Endothelial cell of umbilical vein (primary cell): ENCODE measurements around the gene PTPN2. TPM values are rescaled to one million over a fixed set of nuclear protein-coding genes. Genes with fewer than 3 reads are reported as not detected.

ENCODE experiments used
- BruUV-seq: library from RNA; stranded (reverse); fragments of 400-500 nt; replicated peaks from 2 replicates; lab custom pipeline; 2021; lab: Mats Ljungman, UMichigan
- CTCF ChIA-PET: fragments of 300-600, 350-600 bp; sonication (Branson Sonifier 250); formaldehyde crosslinking; loops from one replicate; lab custom pipeline; 2021; ENCODE audit warnings: antibody characterized with exemption, inconsistent platforms; lab: Charles Lee
- POLR2A ChIA-PET: fragments of 300-600, 350-600 bp; sonication (Branson Sonifier 250); formaldehyde crosslinking; loops from one replicate; lab custom pipeline; 2021; ENCODE audit warnings: antibody characterized with exemption, inconsistent platforms; lab: Charles Lee
- DNase-seq: peaks from one replicate; pipeline ENCODE4 v3.0.0-alpha.2; 2011; ENCODE audit warnings: low read depth, low spot score
- FAIRE-seq: peaks from 2 replicates; lab custom pipeline; 2011; peaks lifted over from hg19 to GRCh38; lab: Jason Lieb, UNC
- H2AFZ ChIP-seq: 2 replicates; pipeline ENCODE4 v1.6.0; 2012; ENCODE audit warnings: low read depth, low read length, control low read depth, inconsistent platforms
- H3K27ac ChIP-seq: 2 replicates; pipeline ENCODE4 v1.5.1; 2011; ENCODE audit warnings: low read depth, mild to moderate bottlenecking, control low read depth, low read length, moderate library complexity; ENCODE audit not compliant: insufficient read depth
- H3K27me3 ChIP-seq, 2 experiments: 2 replicates each; pipeline versions ENCODE4 v1.6.0 to v1.6.1; 2011; ENCODE audit warnings: low read length in 2 of 2, mixed read lengths in 1 of 2; ENCODE audit not compliant: control insufficient read depth in 2 of 2, insufficient read depth in 2 of 2
- H3K36me3 ChIP-seq, 2 experiments: 2 replicates in 1 of 2; 3 replicates in 1 of 2; pipeline ENCODE4 v1.5.1; 2011; ENCODE audit warnings: low read length in 2 of 2, mild to moderate bottlenecking in 1 of 2, moderate library complexity in 1 of 2; ENCODE audit not compliant: control insufficient read depth in 2 of 2, insufficient read depth in 2 of 2; ENCODE audit errors: extremely low read depth in 1 of 2
- H3K4me1 ChIP-seq: 3 replicates; pipeline ENCODE4 v1.5.1; 2011; ENCODE audit warnings: mild to moderate bottlenecking, low read length; ENCODE audit not compliant: control insufficient read depth, insufficient read depth; ENCODE audit errors: extremely low read depth
- H3K4me2 ChIP-seq: 2 replicates; pipeline ENCODE4 v1.6.1; 2011; ENCODE audit warnings: low read length, control low read depth, mixed read lengths; ENCODE audit not compliant: insufficient read depth
- H3K4me3 ChIP-seq, 3 experiments: fragments of 200-600 bp in 1 of 3; sonication (generic), shearing (Covaris generic) in 1 of 3; replicated peaks in 1 of 3; 2 replicates each; pipeline ENCODE4 v1.5.1; 2011 to 2016; ENCODE audit warnings: control low read depth in 3 of 3, low read length in 3 of 3, mild to moderate bottlenecking in 2 of 3, inconsistent platforms in 1 of 3, low read depth in 1 of 3, moderate library complexity in 1 of 3; ENCODE audit not compliant: insufficient read depth in 1 of 3
- H3K79me2 ChIP-seq: 2 replicates; pipeline ENCODE4 v1.6.0; 2012; ENCODE audit warnings: low read length, inconsistent platforms; ENCODE audit not compliant: control insufficient read depth, insufficient read depth
- H3K9ac ChIP-seq: replicated peaks from 2 replicates; pipeline ENCODE3; 2011; ENCODE audit warnings: low read length, control low read depth; ENCODE audit not compliant: insufficient read depth; ENCODE audit errors: extremely low read depth
- H3K9me1 ChIP-seq: replicated peaks from 3 replicates; pipeline ENCODE4 v1.6.0; 2011; ENCODE audit warnings: mild to moderate bottlenecking, low read length; ENCODE audit not compliant: control insufficient read depth, insufficient read depth; ENCODE audit errors: extremely low read depth
- H3K9me3 ChIP-seq: replicated peaks from 2 replicates; pipeline ENCODE4 v1.5.1; 2012; ENCODE audit warnings: low read length, inconsistent platforms; ENCODE audit not compliant: control insufficient read depth, insufficient read depth
- H4K20me1 ChIP-seq: replicated peaks from 2 replicates; pipeline ENCODE3; 2011; ENCODE audit warnings: mild to moderate bottlenecking, low read length; ENCODE audit not compliant: control insufficient read depth, insufficient read depth; ENCODE audit errors: extremely low read depth
- CTCF ChIP-seq, 2 donors: IDR thresholded peaks; 1 replicate in 1 of 2; 2 replicates in 1 of 2; pipeline ENCODE4 v1.5.1; 2011; ENCODE audit warnings: low read length in 2 of 2, mild to moderate bottlenecking in 2 of 2, moderate library complexity in 2 of 2, control low read depth in 1 of 2, inconsistent platforms in 1 of 2, low read depth in 1 of 2; ENCODE audit not compliant: insufficient read depth in 1 of 2; ENCODE audit errors: extremely low read depth in 1 of 2
- EZH2 ChIP-seq: IDR thresholded peaks from 2 replicates; pipeline ENCODE4 v1.6.1; 2012; ENCODE audit warnings: borderline replicate concordance, low read depth, mild to moderate bottlenecking, moderate library complexity, low read length, inconsistent platforms; ENCODE audit not compliant: severe bottlenecking
- FOS ChIP-seq: IDR thresholded peaks from 2 replicates; pipeline ENCODE4 v1.6.1; 2011; ENCODE audit warnings: mild to moderate bottlenecking, low read length, moderate library complexity, borderline replicate concordance; ENCODE audit not compliant: insufficient read depth
- GATA2 ChIP-seq: IDR thresholded peaks from 2 replicates; pipeline ENCODE4 v1.7.0; 2011; ENCODE audit warnings: low read depth, mild to moderate bottlenecking, moderate library complexity, mixed read lengths, low read length; ENCODE audit not compliant: insufficient read length, insufficient read depth
- JUN ChIP-seq: IDR thresholded peaks from 2 replicates; pipeline ENCODE4 v1.6.1; 2011; ENCODE audit warnings: borderline replicate concordance, low read depth; ENCODE audit not compliant: insufficient read length, insufficient read depth
- MAX ChIP-seq: IDR thresholded peaks from 2 replicates; pipeline ENCODE4 v1.6.1; 2011; ENCODE audit not compliant: insufficient read depth, insufficient read length
- MYC ChIP-seq: IDR thresholded peaks from one replicate; pipeline ENCODE4 v1.6.1; 2011; ENCODE audit warnings: mild to moderate bottlenecking, low read depth, low read length
- POLR2A ChIP-seq: IDR thresholded peaks from 2 replicates; pipeline ENCODE4 v1.6.1; 2012; ENCODE audit warnings: low read depth, mild to moderate bottlenecking, control low read depth, low read length
- POLR2AphosphoS5 ChIP-seq: IDR thresholded peaks from 2 replicates; pipeline ENCODE4 v1.6.1; 2012; ENCODE audit warnings: low read depth, mild to moderate bottlenecking, control low read depth, low read length, moderate library complexity; ENCODE audit not compliant: insufficient read depth
- dilution Hi-C: fragments of 300-500 bp; cut with MboI; formaldehyde crosslinking; loops from one replicate; pipeline ENCODE4 v1.15.0; 2019; ENCODE audit warnings: low sequenced_read_pairs; ENCODE audit not compliant: extremely low pct_ligation_motif_present
- intact Hi-C: fragments of 100-400 bp; cut with micrococcal nuclease; formaldehyde crosslinking; loops from one replicate; pipeline ENCODE4 v1.10.0; 2022
- polyA plus RNA-seq, 4 experiments: library from polyadenylated mRNA; depleted of rRNA in 3 of 4; stranded (reverse) in 3 of 4; unstranded in 1 of 4; fragments of >200 nt; gene quantifications; 2 replicates each; pipeline versions ENCODE4 v1.2.1 to v1.2.3, GENCODE V29; 2011 to 2012; ENCODE audit warnings: missing spikeins in 1 of 4
- total RNA-seq: library from RNA; stranded (reverse); gene quantifications from 2 replicates; pipeline ENCODE4 v1.2.3, GENCODE V29; 2021

The PTPN2 gene
- total and polyA plus RNA-seq, 2 donors (not counting 3 experiments of a cell fraction or from before 2014, with no cell fraction given) = 8.2 to 20.9 TPM

- no TSS peak for BruUV-seq
- Histone ChIP-seq H2AFZ (no peak overlapping the region), H3K36me3 (no peaks in the 10 kb centered on the region), H3K9me1 (no peaks in the 10 kb centered on the region), H3K4me3 (no peak overlapping the region), H3K9ac (no peak overlapping the region), H3K4me1 (no peaks in the 10 kb centered on the region), H3K79me2 (no peaks in the 10 kb centered on the region), H3K9me3 (no peaks in the 10 kb centered on the region), H4K20me1 (no peaks in the 10 kb centered on the region), H3K4me2 (no peak overlapping the region), H3K27me3 (peaks cover 3 to 4% of the 10 kb centered on the region in 2 experiments), H3K27ac (no peak overlapping the region)
- ChIA-PET CTCF (interaction anchor here (1.5 kb wide), 1 partner anchor 186 kb away, joined by 4 read pairs; no protein-coding TSS in a partner anchor), POLR2A (no interaction called here)
- FAIRE-seq (no peak), DNase-seq (no peak)
- TF ChIP-seq EZH2 (no peak), FOS (no peak), POLR2A (no peak), POLR2AphosphoS5 (no peak), JUN (no peak), GATA2 (no peak), MYC (no peak), CTCF (IDR thresholded peaks at IDR 0.05; ENCODE audit: extremely low read depth in 1 of 2, insufficient read depth in 1 of 2, low read depth in 1 of 2, low read length in 2 of 2) (no peak), MAX (no peak)
- intact Hi-C loops = no loop called here
- dilution Hi-C loops = no loop called here
Measured at GRCh38 chr18:12929477-12930083, 45.5 kb upstream of the PTPN2 start.
